ENCODE measurements around the gene DPEP2NB.
"Not testable (repeated sequence)": the region's sequence is repeated elsewhere in the genome, so short reads cannot be mapped to it uniquely, and the experiment has no call there.

The DPEP2NB gene

GRCh38 chr16:67979955-67980678, 35.6 kb downstream of the DPEP2NB start, which contains the start of gene DPEP3:
Gene DPEP3, minus strand, starts transcription at chr16:67980499. Its CDS starts 119 bp downstream, at chr16:67980380.
- no peak for DNase-seq

- no peak for DNase-seq
Observed at GRCh38 chr16:67977469-67978227, 38.1 kb downstream of the DPEP2NB start.

GRCh38 chr16:67977005-67977404, 38.7 kb downstream of the DPEP2NB start:
- DNase-seq: no peak

- no peak for DNase-seq
Observed at GRCh38 chr16:67976205-67976604, 39.5 kb downstream of the DPEP2NB start.

GRCh38 chr16:67975321-67976105, 40.2 kb downstream of the DPEP2NB start:
- no peak for DNase-seq

- not testable (repeated sequence) for DNase-seq
Observed at GRCh38 chr16:67972285-67972684, 43.4 kb downstream of the DPEP2NB start.

GRCh38 chr16:67971111-67971510, 44.6 kb downstream of the DPEP2NB start:
- no peak for DNase-seq

- no peak for DNase-seq
Observed at GRCh38 chr16:67969254-67970039, 46.3 kb downstream of the DPEP2NB start.

GRCh38 chr16:67968400-67969253, 47.1 kb downstream of the DPEP2NB start, which contains the start of gene SLC12A4:
Gene SLC12A4, minus strand, starts transcription at chr16:67968637. Its CDS starts 84 bp downstream, at chr16:67968553.
- DNase-seq: peak; percentile 96

GRCh38 chr16:67967958-67968399, 47.7 kb downstream of the DPEP2NB start:
- peak; percentile 47 for DNase-seq

GRCh38 chr16:67967183-67967957, 48.3 kb downstream of the DPEP2NB start:
- peak; percentile 68 for DNase-seq

- DNase-seq: no peak
Observed at GRCh38 chr16:67966549-67967182, 49.0 kb downstream of the DPEP2NB start.

GRCh38 chr16:67965668-67966548, 49.8 kb downstream of the DPEP2NB start:
- no peak for DNase-seq

- no peak for DNase-seq
Observed at GRCh38 chr16:67964477-67965131, 51.1 kb downstream of the DPEP2NB start.

- DNase-seq: no peak
Observed at GRCh38 chr16:67963662-67964321, 51.9 kb downstream of the DPEP2NB start.
